SK-N-DZ (cell line): ENCODE measurements around the gene LRP2.

Experiments
- DNase-seq: peaks from one replicate; pipeline ENCODE4 v3.0.0-alpha.2; 2015; ENCODE audit warnings: low spot score

LRP2 gene

DNA sequence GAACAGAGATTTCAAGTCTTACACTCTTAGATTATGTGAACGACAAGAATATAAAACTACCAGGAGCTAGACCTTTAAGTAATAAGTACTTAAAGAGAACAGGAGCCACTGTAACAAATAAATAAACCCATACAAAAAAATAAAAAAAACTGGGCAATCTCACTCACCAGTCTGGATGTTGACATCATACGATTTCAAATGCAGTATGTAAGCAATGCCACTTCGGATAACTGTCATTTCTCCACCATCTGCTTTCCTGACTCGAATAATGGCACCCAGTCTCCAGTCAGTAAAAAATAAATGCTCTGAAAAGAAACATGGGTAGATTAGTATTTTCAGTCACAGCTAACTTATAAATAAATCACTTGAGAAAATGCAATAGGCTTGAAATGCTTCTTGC lies 115.1 kb downstream of the LRP2 start:
- DNase-seq, result no peak

- DNase-seq, result no peak
These were observed 121.9 kb downstream of the LRP2 start for GRCh38 chr2:169240405-169240804.

- no peak for DNase-seq
These were observed 124.4 kb downstream of the LRP2 start for GRCh38 chr2:169237939-169238338.

- DNase-seq, result no peak
These were observed 125.0 kb downstream of the LRP2 start for GRCh38 chr2:169237286-169237685.

GRCh38 chr2:169232551-169233154 lies 129.7 kb downstream of the LRP2 start:
- DNase-seq, result no peak

GRCh38 chr2:169230204-169230603 lies 132.1 kb downstream of the LRP2 start:
- DNase-seq, result no peak

GRCh38 chr2:169229590-169229989 lies 132.7 kb downstream of the LRP2 start:
- DNase-seq, result no peak

DNA sequence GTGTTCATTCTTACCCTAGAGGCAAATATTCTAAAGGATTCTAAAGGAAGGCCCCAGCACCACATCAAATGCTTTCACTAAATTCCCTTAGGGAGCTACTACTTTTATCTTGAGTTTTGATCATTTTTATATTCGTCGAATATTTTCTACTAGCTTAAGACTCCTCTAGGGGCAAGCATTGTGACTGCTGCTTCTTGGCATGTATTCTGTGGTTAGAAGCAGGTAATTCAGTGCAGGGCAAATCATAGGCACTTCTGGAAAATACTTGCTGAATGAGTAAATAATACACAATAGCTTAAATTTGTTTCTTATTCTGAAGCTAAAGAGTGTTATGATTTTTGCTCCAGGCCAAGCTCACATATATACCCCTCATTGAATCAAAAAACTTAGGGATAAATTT lies 136.4 kb downstream of the LRP2 start:
- no peak for DNase-seq

DNA sequence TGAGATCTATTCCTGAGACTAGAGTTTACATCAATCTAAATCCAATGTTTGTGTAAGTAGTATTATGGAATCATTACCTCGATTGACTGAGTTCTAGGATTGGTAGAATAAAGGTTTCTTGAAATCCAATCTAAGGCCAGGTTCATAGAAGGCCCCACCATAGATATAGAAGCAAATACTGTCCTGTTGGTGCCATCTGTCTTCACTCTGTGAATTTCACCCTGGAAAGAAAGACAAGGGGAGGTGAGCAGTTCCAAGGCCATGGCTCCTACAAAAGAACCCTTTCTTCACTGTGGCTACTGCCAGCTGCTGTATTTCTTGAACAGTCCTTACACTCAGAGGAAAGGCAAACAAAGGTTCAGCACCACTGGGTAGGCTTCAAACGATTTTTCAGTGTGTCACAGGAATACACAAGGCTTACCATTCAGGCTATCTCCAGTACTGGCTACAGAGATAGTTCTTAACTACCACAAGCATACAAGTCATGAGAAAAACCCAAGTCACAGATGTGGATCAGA lies 137.0 kb downstream of the LRP2 start:
- no peak for DNase-seq

DNA sequence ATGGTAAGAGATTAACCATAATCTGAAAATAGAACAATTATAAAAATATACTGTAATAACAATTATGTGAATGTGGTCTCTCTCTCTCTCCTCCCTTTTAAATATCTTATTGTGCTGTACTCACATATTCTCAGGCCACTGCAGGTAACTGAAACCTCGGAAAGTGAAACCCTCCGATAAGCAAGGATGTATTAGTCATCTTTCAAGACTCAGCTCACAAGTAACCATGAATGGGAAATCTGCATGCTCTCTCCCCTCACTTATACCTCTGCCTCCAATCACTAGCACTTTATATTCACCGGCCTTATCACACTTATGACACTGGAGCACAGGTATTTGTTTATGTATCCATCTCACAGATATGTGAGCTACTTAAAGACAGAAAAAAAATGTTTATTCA lies 139.7 kb downstream of the LRP2 start:
- no peak for DNase-seq

GRCh38 chr2:169221745-169222369 lies 140.5 kb downstream of the LRP2 start:
- no peak for DNase-seq

DNA sequence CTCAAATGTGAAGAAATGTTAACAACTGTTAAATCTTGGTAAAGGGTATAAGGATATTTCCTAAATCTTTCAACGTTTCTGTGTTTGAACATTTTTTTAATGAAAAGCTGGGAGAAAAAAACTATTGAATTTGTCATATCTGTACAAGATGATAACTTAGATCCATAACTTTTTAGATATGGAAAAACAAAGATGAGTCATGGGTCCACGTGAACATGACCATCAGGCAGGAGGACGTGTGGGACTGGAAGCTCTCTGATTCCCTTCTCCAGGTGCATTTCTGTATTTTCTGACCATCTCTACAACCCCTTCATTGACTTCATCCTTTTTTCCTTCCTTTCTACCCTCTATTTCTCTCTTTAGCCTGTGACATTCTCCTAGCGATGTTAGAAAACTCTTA lies 151.4 kb downstream of the LRP2 start:
- no peak for DNase-seq

GRCh38 chr2:169208026-169208425 lies 154.3 kb downstream of the LRP2 start:
- DNase-seq, result no peak

DNA sequence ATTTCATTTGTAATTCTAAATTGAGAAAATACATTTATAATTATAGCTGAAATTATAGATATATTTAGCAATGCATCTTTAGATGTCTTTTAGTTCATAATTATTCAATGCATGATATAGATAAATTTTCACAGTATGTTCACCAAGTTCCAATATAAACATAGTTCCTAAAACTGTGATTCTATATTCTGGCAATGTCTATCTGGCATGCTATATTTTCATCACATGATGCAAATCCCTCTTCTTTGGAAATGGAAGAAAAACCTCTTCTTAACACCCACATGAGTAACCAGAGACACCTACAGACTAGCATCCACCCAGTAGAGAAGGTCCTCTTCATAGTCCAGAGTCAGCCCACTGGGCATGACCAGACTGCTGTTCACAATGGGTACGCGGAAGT lies 157.2 kb downstream of the LRP2 start:
- no peak for DNase-seq

DNA sequence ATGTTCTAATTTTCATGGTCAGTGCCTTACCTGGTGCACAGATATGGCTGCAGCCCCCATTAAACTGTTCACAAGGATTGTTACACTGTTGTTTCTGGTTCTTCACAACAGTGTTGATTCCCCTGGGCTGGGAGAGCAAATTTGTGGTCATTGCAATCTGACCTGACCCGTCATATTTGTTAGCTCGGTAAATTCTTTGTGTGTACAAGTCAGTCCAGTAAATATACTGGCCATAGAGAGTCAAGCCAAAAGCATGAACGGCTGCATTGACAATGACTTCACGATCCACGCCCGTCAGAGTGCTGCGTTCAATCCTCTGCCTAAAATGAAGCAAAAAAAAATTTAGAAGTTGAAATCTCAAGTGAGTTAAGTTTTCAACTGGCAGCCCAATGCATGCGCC lies 158.4 kb downstream of the LRP2 start:
- DNase-seq, result no peak

DNA sequence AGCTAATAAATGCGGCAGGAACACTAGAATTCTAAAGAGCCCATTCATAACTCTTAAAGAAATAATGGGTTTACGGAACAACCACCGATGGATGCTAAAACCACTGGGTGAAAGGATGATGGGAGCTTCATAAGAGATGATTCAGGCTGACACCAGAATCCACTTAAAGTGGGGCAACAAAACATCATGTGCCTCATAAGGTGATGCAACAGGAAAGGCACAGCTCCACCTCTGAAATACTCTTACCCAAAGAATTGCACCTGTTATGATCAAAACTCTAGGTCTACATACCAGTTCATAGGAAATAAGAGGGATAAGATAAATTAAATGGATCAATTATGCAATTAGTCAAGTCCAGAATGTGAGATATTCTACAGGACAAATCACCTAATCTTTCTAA lies 161.6 kb downstream of the LRP2 start:
- no peak for DNase-seq

- no peak for DNase-seq
These were observed 168.7 kb downstream of the LRP2 start for GRCh38 chr2:169193618-169194017.

- DNase-seq, result no peak
These were observed 172.0 kb downstream of the LRP2 start for GRCh38 chr2:169190197-169190775.

DNA sequence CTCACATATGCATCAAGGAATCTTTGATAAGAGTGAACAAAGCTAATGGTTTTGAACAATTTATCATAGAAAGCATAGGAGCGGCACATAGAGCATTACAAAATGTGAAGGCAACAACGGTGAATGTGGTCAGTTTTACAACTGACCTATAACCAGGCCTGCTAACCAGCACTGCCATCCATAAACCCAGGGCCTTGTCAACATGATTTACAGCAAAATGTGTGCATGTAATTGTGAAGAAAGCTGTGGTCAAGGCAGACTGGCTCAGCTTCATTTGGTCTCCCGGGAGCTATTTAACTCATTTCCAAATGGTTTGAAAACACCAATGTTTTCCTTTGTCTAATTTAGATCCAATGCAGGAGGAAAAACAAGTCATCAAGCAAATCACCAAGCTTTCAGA lies 173.2 kb downstream of the LRP2 start:
- DNase-seq, result no peak

GRCh38 chr2:169185711-169186110 lies 176.6 kb downstream of the LRP2 start:
- no peak for DNase-seq

- DNase-seq, result no peak
These were observed 178.3 kb downstream of the LRP2 start for GRCh38 chr2:169184074-169184473.

DNA sequence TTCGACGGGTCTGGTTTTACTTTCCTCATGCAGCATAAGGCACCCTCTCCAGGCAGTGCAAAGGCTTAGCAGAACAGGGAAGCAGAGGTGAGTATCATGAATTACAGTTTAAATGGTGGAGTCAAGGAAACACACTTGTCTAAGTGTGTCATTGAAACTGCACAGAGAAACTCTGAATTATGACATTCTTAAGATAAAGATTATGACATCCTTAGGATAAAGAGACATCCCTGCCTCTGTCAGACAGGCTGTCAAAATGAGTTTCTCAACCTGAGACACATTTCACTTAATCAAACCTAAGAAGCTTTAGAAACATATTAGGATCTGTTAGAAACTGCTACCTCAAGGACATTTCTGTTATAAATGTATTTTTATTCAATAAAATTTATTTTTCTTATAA lies 179.8 kb downstream of the LRP2 start:
- DNase-seq, result no peak

DNA sequence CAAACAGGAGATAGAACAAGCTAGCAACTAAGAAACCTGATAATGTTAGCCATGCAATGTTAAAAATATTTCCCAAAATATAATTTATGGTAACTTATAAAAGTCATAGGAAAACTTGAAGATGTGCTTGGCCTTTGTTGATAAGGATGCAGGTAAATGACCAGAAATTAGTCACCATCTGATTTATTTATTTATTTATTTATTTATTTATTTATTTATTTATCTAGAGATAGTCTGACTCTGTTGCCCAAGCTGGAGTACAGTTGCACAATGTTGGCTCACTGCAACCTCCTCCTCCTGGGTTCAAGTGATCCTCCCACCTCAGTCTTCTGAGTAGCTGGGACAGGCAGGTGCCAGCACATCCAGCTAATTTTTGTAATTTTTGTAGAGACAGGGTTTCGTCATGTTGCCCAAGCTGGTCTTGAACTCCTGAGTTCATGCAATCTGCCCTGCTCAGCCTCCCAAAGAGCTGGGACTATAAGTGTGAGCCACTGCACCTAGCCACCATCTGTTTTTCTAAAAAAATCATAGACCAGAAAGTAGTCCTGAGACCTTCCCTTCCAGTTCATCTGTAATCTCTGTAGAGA lies 183.4 kb downstream of the LRP2 start:
- DNase-seq, result no peak
